Measurements from ENCODE around the gene LRRK1.

Gene LRRK1

DNA sequence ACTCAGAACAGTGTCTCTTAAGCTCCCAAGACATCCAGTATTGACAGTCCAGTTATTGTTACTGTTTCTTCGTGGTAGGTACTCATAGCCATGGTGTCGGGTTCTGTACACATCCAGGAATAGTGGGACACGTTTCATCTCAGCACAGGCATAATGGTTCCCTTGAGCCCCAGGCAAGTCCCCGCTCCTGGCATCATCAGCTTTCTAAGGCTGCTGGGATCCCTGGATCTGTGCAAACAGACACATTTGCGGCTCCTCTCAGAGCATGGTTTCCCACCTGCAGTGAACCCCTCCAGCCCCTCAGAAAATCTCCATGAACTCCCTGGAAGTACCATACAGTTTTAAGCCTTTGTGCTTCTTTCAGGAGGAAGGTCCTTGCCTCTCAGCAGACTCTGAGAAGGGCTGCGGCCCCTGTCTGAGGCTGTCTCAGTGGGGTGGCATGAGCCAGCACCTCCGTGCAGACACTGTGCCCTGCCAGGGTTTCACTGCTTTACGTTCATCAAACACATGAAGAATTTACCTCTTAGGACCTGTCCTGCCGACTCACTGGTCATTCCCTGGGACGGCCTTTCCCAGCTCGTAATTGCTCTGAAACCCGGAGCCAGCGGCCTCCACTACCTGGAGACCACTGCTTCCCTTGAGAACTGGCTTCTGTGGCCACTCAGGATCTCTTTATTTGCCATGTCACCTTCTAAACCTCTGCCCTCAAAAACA lies 124.9 kb downstream of the LRRK1 start:
- H3K27ac ChIP-seq: no peak overlapping the region
- H3K4me3 ChIP-seq (ENCODE audit: low read depth, low read length): no peak overlapping the region
- no peaks in the 10 kb centered on the region for H3K27me3 ChIP-seq (ENCODE audit: insufficient read depth, low read depth, severe bottlenecking)
- TF ChIP-seq, protein P1, sequence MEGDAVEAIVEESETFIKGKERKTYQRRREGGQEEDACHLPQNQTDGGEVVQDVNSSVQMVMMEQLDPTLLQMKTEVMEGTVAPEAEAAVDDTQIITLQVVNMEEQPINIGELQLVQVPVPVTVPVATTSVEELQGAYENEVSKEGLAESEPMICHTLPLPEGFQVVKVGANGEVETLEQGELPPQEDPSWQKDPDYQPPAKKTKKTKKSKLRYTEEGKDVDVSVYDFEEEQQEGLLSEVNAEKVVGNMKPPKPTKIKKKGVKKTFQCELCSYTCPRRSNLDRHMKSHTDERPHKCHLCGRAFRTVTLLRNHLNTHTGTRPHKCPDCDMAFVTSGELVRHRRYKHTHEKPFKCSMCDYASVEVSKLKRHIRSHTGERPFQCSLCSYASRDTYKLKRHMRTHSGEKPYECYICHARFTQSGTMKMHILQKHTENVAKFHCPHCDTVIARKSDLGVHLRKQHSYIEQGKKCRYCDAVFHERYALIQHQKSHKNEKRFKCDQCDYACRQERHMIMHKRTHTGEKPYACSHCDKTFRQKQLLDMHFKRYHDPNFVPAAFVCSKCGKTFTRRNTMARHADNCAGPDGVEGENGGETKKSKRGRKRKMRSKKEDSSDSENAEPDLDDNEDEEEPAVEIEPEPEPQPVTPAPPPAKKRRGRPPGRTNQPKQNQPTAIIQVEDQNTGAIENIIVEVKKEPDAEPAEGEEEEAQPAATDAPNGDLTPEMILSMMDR (IDR thresholded peaks at IDR 0.05; ENCODE audit: low read depth, low read length): no peak
- DNase-seq: peak; percentile 3
- H3K36me3 ChIP-seq: no peaks in the 10 kb centered on the region
- no peaks in the 10 kb centered on the region for H3K9me3 ChIP-seq (ENCODE audit: severe bottlenecking)

- no peaks in the 10 kb centered on the region for H3K27me3 ChIP-seq (ENCODE audit: insufficient read depth, low read depth, severe bottlenecking)
- no peak overlapping the region for H3K4me3 ChIP-seq (ENCODE audit: low read depth, low read length)
- DNase-seq: peak; percentile 0
- no peak overlapping the region for H3K27ac ChIP-seq
- H3K36me3 ChIP-seq: no peaks in the 10 kb centered on the region
- TF ChIP-seq, protein P1 (IDR thresholded peaks at IDR 0.05; ENCODE audit: low read depth, low read length): no peak
- no peaks in the 10 kb centered on the region for H3K9me3 ChIP-seq (ENCODE audit: severe bottlenecking)
Measured at GRCh38 chr15:101044625-101045235, 125.6 kb downstream of the LRRK1 start.

- no peak overlapping the region for H3K27ac ChIP-seq
- no peaks in the 10 kb centered on the region for H3K36me3 ChIP-seq
- TF ChIP-seq, protein P1 (IDR thresholded peaks at IDR 0.05; ENCODE audit: low read depth, low read length): no peak
- peak; percentile 3 for DNase-seq
- no peak overlapping the region for H3K4me3 ChIP-seq (ENCODE audit: low read depth, low read length)
- no peaks in the 10 kb centered on the region for H3K9me3 ChIP-seq (ENCODE audit: severe bottlenecking)
- H3K27me3 ChIP-seq (ENCODE audit: insufficient read depth, low read depth, severe bottlenecking): no peaks in the 10 kb centered on the region
Measured at GRCh38 chr15:101045236-101045646, 126.1 kb downstream of the LRRK1 start.

GRCh38 chr15:101045835-101046691 lies 126.9 kb downstream of the LRRK1 start:
- H3K9me3 ChIP-seq (ENCODE audit: severe bottlenecking): no peaks in the 10 kb centered on the region
- TF ChIP-seq, protein P1 (IDR thresholded peaks at IDR 0.05; ENCODE audit: low read depth, low read length): no peak
- no peaks in the 10 kb centered on the region for H3K27me3 ChIP-seq (ENCODE audit: insufficient read depth, low read depth, severe bottlenecking)

DNA sequence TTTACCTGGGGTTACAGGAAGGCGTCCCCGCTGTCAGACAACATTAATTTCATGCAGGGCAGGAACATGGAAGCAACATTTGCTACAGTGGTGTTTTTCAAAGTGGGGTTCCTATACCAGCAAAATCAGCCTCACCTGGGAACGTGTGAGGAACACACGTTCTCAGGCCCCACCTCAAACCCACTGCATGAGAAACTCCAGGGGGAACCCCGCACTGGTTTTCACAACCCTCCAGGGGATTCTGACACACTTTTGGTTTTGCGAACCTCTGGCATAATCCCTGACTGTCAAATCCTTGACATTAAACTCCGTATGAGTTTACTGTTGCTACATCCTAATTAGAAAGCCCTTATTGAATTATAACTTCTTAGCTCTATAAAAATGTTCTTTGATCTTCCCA lies 127.7 kb downstream of the LRRK1 start:
- Histone ChIP-seq H3K4me3 (ENCODE audit: low read depth, low read length) (no peak overlapping the region), H3K27ac (no peak overlapping the region), H3K9me3 (ENCODE audit: severe bottlenecking) (no peaks in the 10 kb centered on the region), H3K36me3 (no peaks in the 10 kb centered on the region), H3K27me3 (ENCODE audit: insufficient read depth, low read depth, severe bottlenecking) (no peaks in the 10 kb centered on the region)
- TF ChIP-seq, protein P1 (IDR thresholded peaks at IDR 0.05; ENCODE audit: low read depth, low read length): no peak
- DNase-seq: peak; percentile 2

More at GRCh38 chr15:101045835-101046691, 126.9 kb downstream of the LRRK1 start:
- Histone ChIP-seq H3K36me3 (no peaks in the 10 kb centered on the region), H3K27ac (no peak overlapping the region), H3K4me3 (ENCODE audit: low read depth, low read length) (no peak overlapping the region)
- peak; percentile 3 for DNase-seq
